Activated T-helper 1 cell treated with anti-CD3 and anti-CD28 coated beads, Interleukin-2, amount 50 U/mL, for 16 hours (primary cell): ENCODE results near the gene GPR17.

Experiments
- DNase-seq, 2 donors: peaks; one replicate each; pipeline ENCODE4 v3.0.0-alpha.2; 2020; ENCODE audit warnings: low read depth in 1 of 2, low spot score in 1 of 2

The GPR17 gene, protein sequence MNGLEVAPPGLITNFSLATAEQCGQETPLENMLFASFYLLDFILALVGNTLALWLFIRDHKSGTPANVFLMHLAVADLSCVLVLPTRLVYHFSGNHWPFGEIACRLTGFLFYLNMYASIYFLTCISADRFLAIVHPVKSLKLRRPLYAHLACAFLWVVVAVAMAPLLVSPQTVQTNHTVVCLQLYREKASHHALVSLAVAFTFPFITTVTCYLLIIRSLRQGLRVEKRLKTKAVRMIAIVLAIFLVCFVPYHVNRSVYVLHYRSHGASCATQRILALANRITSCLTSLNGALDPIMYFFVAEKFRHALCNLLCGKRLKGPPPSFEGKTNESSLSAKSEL

DNA sequence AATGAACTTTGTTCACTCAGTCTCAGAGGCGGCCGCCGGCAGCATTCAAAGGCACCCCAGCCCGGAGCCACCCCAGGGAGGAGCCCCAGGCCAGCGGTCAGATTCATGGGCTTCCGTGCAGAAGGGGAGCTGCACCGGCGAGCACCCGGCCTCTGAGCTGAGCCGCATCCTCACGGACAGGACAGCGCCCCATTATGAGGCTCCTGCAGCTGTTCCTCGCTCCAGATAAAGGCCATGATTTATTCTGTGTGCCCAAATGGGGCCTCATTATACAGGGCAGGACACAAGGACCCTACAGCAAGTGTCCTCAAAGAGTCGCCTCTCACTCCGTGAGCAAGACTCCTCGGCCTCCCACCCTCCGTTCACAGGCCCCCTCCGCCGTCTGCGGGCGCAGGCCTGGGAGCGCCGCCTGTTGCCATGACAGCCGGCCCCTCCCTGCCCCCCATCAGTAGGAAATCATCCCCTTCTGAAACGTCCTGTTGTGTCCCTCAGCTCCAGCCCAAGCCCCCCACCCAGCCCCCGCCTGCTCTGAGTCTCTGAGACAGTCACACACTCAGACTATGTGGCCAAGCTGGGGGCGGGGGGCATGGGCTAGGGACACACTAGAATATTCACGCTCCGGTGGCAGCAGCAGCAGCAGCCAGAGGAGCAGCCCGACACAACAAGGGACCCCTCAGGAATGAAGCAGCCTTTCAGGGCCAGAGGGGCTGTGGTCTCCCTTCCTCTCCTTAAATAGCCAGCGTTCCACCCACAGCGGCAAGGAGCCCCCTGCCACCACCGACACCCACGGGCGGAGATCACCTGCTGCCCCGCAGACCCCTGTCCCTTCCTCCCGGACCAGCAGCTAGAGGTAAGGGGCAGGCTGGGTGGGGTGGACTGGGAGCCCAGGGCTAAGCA is at the start of gene GPR17:
Gene GPR17, plus strand, starts transcription at position 759 of the 897 bp plus-strand sequence. CDS start 4,583 bp downstream, outside the sequence.
- DNase-seq, result no peak

DNA sequence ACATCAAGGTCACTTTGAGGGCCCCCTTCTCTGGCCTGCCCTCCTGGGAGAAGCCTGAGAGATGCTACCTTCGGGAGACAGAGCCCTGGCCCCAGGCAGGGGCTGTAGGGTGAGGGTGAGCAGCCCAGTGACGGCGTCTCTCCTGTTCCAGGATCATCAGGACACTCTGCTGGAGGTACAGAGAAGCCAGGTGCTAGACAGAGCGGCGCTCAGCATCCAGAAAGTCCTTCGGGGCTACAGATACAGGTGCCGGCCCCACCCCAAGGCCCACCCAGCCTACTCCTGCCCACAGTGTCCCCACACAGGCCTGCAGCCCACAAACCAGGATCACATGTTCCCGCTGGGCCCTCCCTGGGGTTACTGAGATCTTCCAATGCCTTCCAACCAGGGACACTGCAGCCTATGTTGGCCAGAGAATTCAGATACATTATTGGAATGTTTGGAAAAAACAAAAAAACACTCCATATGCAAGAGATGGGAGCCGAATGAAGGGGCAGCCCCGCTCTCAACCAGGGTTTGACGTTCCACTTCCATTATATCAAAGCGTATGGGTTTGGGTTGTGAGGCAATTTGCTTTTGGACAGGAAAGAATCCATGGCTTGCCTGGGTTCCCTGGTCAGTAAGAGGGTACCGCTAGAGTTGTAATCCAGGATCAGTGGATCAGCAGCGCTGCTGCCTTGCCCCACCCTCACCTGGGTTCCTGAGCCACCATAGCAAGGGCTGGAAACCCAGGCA is 49.5 kb upstream of the GPR17 start:
- DNase-seq, result no peak

DNA sequence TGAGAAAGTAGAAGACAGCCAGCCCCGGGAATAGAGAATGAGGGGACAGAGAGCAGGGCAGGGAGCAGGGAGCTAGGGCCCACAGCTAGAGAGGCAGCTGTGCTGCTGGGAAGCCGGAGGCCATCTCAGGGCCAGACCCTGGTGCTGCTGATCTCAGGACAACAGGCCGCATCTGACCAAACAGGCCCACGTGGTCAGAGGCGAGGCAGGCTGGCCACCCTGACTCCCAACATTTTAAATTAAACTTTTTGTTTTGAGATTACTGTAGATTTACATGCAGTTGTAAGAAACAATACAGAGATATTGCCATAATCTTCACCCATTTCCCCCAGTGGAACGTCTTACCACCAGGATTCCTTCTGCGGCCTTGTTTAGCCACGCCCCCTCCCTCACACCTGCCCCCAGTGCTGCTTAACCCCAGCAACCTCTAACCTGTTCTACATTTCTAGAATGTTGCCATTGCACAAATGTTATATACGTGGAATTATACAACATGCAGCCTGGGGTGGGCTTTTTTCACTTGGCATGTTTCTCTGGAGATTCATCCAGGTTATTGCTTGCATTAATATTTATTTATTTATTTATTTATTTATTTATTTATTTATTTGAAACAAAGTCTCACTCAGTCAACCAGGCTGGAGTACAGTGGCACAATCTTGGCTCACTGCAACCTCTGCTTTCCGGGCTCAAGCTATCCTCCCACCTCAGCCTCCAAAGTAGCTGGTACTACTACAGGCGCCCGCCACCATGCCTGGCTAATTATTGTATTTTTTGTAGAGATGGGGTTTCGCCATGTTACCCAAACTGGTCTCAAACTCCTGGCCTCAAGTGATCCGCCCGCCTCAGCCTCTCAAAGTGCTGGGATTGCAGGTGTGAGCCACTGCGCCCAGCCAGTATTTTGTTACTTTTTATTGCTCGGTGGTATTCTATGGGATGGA is 48.6 kb upstream of the GPR17 start:
- no peak for DNase-seq

DNA sequence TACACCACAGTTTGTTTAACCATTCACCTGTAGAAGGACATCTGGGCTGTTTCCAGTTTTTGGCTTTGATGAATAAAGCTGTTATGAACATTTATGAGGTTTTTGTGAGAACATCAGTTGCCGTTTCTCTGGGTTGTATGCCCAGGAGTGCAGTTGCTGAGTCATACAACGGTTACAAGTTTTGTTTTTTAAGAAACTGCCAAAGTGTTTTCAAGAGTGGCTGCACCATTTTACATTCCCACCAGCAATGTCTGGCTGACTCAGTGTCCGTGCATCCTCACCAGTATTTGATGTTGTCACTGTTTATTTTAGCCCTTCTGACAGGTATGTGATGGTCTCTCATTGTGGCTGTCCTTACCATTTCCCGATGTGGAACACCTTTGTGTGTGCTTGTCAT is 48.0 kb upstream of the GPR17 start:
- no peak for DNase-seq

DNA sequence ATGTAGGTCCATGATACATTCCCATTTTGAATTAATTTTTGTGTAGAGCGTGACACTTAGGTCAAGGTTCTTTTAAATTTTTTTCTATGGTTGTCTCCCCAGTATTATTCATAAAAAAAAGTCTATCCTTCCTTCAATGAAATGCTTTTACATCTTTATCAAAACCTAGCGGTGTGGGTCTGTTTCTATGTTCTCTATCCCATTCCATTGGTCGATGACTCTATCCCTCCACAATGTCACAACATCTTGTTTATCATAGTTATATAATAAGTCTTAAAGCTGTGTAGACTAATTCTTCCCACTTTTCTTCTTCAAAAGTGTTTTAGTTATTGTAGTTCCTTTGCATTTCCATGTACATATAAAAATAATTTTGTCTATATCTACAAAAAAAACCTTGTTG is 47.2 kb upstream of the GPR17 start:
- DNase-seq, result no peak

DNA sequence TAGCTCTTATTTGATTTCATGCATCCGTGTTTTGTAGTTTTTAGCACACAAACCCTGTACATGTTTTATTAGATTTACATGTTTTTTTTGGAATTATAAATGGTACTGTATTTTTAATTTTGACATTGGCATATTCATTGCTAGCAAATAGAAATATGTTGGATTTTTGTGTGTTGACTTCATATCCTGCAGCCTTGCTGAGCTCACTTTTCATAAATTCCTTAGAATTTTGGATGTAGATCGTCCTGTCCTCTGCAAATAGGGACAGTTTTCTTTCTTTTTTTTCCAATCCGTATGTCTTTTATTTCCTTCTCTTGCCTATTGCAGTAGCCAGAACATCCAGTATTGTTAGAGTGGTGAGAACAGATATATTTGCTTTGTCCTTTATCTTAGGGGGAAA is 46.7 kb upstream of the GPR17 start:
- DNase-seq, result no peak

DNA sequence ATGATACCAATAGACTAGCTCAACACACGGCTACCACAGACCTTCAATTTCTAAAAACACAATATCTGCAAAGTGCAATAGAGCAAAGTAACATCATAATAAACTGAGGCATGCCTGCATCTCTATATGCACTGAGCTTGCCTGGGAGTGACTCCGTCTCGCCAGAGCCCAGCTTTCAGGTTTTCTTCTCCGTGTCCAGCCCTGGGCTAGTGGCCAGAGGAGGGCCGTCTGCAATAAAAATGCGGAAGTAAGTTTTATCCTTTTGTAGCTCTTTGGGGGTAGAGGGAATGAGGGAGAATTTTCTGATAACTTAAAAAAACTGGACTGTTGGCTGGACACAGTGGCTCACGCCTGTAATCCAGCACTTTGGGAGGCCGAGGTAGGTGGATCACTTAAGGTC is 41.0 kb upstream of the GPR17 start:
- DNase-seq, result no peak

DNA sequence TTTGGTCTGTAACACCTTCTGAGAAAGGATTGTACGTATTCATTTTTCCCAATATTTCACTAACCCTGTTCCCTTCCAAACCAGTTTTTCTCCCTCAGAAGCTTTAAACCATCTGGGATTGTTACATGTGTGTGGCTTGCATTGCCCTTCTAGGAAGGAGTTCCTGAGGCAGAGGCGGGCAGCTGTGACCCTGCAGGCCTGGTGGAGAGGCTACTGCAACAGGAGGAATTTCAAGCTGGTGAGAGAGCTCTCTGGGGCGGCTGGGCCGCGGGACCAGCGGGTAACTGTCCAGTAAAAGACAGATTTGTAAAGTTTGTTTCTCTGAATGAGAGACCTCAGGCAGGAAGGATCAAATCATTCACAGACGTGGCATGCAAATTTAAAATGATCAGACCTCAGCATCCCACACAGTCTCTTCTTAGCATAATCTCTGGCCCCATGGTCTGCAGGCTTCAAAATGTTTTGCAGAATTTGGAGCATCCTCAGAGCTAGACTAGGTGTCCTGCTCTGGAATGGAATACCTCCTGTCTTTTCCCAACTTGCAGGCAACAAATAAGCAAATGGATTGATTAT is 40.2 kb upstream of the GPR17 start:
- no peak for DNase-seq

DNA sequence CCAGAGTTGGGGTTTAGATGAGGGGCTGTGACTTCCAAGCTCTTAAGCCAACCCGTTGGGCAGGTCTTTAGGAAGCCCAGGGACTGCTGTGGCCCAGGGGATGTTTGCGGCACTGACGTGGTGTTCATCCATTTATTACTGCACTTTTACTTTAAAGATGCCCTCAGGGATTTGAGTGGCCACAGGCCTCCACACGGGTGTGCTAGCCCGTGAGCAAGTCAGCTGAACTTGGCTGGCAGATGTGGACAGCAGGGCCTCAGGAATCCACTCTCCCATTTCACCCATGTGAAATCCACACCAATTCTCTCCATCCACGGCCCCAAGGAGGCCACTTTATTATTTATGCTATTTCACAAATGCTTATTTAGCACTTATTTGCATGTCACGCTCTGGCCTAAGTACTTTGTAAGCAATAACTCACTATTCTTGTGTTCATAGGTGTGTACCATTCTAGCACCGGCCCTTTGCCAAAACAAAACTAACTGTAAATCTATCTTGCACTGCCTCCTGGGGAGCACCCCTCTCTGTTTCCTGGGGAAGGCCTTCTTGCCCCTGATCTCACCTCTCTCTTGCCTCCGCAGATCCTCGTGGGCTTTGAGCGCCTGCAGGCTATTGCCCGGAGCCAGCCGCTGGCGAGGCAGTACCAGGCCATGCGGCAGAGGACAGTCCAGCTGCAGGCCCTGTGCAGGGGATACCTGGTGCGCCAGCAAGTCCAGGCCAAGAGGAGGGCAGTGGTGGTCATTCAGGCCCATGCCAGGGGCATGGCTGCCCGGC is 39.1 kb upstream of the GPR17 start:
- DNase-seq, result no peak

DNA sequence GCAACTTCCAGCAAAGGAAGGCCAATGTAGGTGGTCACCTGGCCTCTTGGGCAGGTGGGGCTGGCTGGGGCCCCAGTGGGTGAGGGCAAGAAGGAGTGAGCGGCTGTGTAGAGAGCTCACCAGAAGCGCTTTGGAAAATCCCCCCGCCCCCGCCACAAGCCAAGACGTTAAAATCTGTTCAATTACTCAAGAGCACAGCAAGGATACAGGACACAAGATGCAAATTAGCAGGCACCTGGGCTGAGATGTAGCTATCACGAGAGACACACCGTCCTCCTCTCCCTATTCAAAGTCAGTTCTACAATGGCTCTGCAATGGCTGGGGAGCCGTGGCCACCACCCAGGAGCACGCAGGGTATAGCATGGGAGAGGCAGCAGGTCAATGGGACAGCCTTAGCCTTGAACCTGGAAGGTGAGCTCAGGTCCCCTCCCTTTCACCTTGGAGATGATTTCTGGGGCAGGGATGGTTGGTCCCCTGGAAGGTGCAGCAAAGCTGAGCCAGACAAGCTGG is 38.5 kb upstream of the GPR17 start:
- DNase-seq, result no peak

DNA sequence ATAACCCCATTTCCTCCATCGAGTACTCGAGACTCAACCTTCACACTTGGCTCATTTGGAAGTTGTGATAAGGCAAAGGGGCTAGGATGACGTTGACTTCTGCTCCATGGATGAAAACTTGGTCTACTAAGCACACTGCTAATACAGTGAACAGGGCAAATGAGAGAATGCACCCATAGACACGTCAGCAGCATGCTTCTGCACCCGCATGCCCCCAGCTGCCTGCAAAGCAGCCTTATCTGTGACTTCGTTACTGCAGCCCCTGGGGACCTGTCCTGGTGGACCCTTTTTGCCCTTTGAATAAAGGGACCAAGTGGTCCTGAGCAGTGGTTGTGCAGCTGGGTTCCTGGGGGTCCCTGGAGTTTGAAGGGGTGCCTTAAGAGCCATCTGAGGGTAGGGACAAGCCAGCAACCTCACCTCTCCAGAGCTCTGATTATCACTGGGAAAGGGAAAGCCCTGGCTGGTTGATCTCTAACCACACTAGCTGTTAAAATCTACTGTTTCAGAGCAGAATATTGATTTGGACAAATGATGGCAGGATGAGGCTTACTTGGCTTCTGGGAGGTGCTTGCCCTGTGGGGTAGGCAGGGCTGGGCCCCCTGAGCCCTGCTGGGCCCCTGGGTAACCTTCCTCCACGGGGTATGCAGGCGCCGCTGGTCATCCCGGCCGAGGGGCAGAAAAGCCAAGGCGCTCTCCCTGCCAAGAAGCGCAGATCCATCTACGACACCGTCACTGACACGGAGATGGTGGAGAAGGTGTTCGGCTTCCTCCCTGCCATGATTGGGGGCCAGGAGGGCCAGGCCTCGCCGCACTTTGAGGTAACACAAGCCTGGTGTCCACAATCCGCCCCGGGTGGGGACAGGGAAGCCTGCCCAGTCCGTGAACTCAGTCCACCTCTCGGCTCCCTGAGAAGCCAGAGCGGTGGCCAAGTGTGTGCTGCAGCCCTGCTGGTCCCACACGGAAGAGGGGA is 37.6 kb upstream of the GPR17 start:
- no peak for DNase-seq

DNA sequence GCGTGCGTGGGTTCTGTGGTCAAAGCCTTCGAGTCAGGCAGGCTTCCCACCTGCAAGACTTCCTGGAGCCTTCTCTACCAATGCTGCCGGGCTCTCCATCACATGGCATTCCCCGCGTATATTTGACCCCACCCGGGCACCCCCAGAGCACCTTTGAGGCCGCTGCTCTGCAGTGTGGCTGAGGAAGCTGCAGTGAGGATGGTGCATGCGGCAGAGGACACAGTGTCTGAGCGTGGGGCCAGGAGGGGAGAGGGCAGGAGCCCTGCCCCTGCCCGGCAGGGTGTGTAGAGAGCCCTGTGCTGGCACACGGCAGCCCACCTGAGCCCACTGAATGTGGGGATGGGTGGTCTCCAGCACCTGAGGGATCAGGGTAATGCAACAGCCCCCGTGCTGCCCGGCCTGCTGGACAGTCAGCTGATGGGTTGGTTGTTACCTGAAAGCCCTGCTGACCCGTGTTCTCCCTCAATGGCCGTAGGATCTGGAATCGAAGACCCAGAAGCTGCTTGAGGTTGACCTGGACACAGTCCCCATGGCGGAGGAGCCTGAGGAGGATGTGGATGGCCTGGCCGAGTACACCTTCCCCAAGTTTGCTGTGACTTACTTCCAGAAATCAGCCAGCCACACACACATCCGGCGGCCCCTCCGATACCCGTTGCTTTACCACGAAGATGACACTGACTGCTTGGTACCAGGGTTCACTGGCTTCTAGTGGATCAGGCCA is 36.8 kb upstream of the GPR17 start:
- no peak for DNase-seq

DNA sequence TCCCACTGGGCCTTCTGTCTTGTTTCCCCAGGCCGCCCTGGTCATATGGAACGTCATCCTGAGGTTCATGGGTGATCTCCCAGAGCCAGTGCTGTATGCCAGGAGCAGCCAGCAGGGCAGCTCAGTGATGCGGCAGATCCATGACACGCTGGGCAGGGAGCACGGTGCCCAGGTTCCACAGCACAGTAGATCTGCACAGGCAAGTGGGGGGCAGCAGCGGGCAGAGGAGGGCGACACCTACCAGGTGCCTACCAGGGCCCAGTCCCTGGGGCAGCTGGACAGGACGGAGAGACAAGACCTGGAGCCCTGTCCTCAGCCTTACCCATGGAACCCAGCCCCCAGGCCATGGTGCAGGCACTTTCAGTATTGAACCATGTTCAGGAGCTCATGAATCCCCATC is 36.1 kb upstream of the GPR17 start:
- DNase-seq, result no peak

DNA sequence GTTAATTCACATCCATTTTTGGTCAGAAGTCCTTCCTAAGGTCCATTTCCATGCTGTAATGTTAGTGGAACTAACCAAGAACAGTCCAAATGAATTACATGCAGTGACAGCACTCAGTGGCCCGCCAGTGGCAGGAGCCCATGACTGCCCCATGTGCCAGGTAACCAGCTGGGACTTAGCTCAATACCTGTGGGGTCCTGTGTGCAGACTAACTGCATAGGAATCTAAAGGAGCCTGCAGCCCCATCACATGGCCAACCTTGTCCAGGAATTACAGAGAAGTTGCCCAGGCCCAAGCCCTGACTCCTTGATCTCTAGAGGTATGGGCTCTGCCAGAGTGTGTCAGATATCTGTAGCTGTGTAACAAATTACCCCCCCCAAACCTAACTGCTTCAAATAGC is 35.4 kb upstream of the GPR17 start:
- no peak for DNase-seq

DNA sequence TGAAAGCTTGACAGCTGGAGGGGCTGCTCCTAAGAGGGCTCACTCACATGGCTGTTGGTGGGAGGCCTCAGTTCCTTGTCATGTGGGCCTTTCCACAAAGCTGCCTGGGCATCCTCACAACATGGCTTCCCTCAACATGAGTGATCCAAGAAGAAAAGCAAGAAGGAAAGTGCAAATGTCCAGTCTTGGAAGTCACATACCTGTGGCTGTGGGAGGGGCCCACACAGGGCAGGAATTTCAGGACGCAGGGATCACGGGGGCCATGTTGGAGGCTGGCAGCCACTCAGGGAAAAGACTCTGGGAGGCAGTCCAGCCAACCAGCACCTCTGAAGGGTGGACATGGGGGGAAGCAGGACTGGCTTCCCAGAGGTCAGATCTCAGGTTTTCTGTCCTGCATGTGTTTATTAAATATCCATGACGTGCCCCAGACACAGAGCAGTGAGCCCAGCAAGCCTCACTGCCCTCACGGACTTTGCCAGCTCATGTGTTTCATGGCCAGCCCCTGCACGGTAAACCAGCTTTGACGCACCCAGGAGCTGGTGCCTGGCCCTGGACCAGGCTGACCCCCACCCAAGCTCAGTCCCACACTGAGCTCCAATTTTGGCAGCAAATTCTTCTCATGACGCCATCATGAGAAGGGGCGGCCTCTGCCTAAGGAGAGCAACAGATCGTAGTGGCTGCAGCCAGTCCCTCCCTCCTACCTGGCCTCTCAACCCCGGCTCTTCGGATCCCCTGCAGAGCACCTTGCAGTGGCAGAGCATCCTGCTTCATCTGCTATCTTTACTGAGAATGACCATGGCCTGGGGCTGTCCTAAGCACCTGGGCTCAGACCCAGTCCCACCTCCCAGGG is 34.7 kb upstream of the GPR17 start:
- no peak for DNase-seq

DNA sequence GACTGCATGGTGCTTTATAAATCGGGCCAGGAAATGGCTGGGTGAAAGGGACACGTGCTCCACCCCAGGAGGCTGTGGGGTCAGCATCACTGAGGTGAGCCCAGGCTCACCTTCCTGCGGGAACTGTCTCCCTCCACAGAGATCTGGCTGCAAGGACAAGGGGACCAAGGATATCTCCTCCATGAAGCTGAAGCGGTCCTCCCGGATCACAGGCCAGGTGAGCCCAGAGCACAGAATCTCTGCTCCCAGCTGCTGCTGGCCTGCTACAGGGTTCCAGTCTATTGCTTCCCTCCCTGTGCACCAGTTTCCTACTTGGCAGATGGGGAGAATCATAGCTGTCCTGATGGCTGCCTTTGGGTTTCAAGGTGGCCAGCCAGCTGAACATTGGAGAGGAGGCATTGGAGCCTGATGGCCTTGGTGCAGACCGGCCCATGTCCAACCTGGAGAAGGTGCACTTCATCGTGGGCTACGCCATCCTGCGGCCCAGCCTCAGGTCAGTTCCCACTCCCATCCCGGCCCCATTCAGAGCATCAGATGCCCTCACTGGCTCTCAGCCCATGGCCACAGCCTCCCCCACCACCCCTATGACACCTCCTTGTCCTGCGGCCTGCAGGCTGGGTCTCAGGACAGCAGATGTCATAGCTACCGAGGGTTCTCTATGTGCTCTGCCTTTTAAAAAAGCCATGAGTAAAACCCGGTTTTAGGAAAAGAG is 33.7 kb upstream of the GPR17 start:
- no peak for DNase-seq
